ENCODE results near the gene ARL10. TPM values are rescaled to one million over a fixed set of nuclear protein-coding genes. Genes with fewer than 3 reads are reported as not detected.

The ARL10 gene
- total RNA-seq (2014; rRNA removed; shearing (Covaris generic); ENCODE audit: low replicate concordance) = 4.8 and 5.8 TPM in 2 replicates

- Histone ChIP-seq H3K4me3 (ENCODE audit: low read length) (peak within 1 kb of the TSS; percentile 78), H3K27me3 (ENCODE audit: low read length) (no peaks in the 10 kb centered on the region), H3K9ac (ENCODE audit: low read length) (peak within 1 kb of the TSS; percentile 77)
These were observed at the start of gene ARL10 for GRCh38 chr5:176365351-176366231. TSS of gene ARL10 (plus strand) at chr5:176365487. CDS start at chr5:176365564, 77 bp downstream.

GRCh38 chr5:176317534-176318374 is 47.5 kb upstream of the ARL10 start:
- Histone ChIP-seq H3K4me3 (ENCODE audit: low read length) (no peak overlapping the region), H3K4me1 (ENCODE audit: low read length) (no peaks in the 10 kb centered on the region), H3K9me2 (replicated peaks; ENCODE audit: insufficient read depth, low read length) (no peaks in the 10 kb centered on the region), H2AFZ (ENCODE audit: low read length) (no peak overlapping the region), H3K9me3 (ENCODE audit: low read length) (no peaks in the 10 kb centered on the region), H3K4me2 (ENCODE audit: low read depth, low read length, poor library complexity, severe bottlenecking) (no peak overlapping the region), H3K79me2 (ENCODE audit: low read length) (no peaks in the 10 kb centered on the region), H3K9ac (ENCODE audit: low read length) (no peak overlapping the region), H3K36me3 (ENCODE audit: insufficient read depth, low read length) (peaks cover 22% of the 10 kb centered on the region), H4K20me1 (ENCODE audit: insufficient read depth, low read depth, low read length) (no peaks in the 10 kb centered on the region), H3K27ac (ENCODE audit: low read length) (no peak overlapping the region), H3K27me3 (ENCODE audit: low read length) (no peaks in the 10 kb centered on the region)
- DNase-seq = no peak

More at GRCh38 chr5:176365351-176366231, at the start of gene ARL10:
- Histone ChIP-seq H4K20me1 (ENCODE audit: insufficient read depth, low read depth, low read length) (peaks cover 5% of the 10 kb centered on the region; the same call in 1 of the 2 replicates), H2AFZ (ENCODE audit: low read length) (peak within 1 kb of the TSS; percentile 69; the same call in 1 of the 2 replicates), H3K36me3 (ENCODE audit: insufficient read depth, low read length) (no peaks in the 10 kb centered on the region), H3K4me1 (ENCODE audit: low read length) (peaks cover 41% of the 10 kb centered on the region), H3K9me2 (replicated peaks; ENCODE audit: insufficient read depth, low read length) (no peaks in the 10 kb centered on the region), H3K9me3 (ENCODE audit: low read length) (no peaks in the 10 kb centered on the region), H3K27ac (ENCODE audit: low read length) (no peak within 1 kb of the TSS; the same call in 1 of the 2 replicates), H3K79me2 (ENCODE audit: low read length) (peaks cover 9% of the 10 kb centered on the region), H3K4me2 (ENCODE audit: low read depth, low read length, poor library complexity, severe bottlenecking) (peak within 1 kb of the TSS; percentile 85)
- peak; percentile 66 for DNase-seq

- H3K27ac ChIP-seq (ENCODE audit: low read length) = no peak overlapping the region
- no peak overlapping the region for H3K4me2 ChIP-seq (ENCODE audit: low read depth, low read length, poor library complexity, severe bottlenecking)
- no peak for DNase-seq
- H3K27me3 ChIP-seq (ENCODE audit: low read length) = no peaks in the 10 kb centered on the region
- no peaks in the 10 kb centered on the region for H3K9me2 ChIP-seq (replicated peaks; ENCODE audit: insufficient read depth, low read length)
- H2AFZ ChIP-seq (ENCODE audit: low read length) = no peak overlapping the region
- H3K9ac ChIP-seq (ENCODE audit: low read length) = no peak overlapping the region
- no peaks in the 10 kb centered on the region for H3K4me1 ChIP-seq (ENCODE audit: low read length)
- H3K9me3 ChIP-seq (ENCODE audit: low read length) = no peaks in the 10 kb centered on the region
- no peak overlapping the region for H3K4me3 ChIP-seq (ENCODE audit: low read length)
- no peaks in the 10 kb centered on the region for H4K20me1 ChIP-seq (ENCODE audit: insufficient read depth, low read depth, low read length)
- H3K79me2 ChIP-seq (ENCODE audit: low read length) = no peaks in the 10 kb centered on the region
- peaks cover 31% of the 10 kb centered on the region for H3K36me3 ChIP-seq (ENCODE audit: insufficient read depth, low read length)
These were observed 45.3 kb upstream of the ARL10 start for GRCh38 chr5:176319827-176320554.

- Histone ChIP-seq H2AFZ (ENCODE audit: low read length) (no peak overlapping the region), H3K9me3 (ENCODE audit: low read length) (no peaks in the 10 kb centered on the region), H3K9me2 (replicated peaks; ENCODE audit: insufficient read depth, low read length) (no peaks in the 10 kb centered on the region), H3K4me2 (ENCODE audit: low read depth, low read length, poor library complexity, severe bottlenecking) (no peak overlapping the region), H3K4me1 (ENCODE audit: low read length) (no peaks in the 10 kb centered on the region), H3K27me3 (ENCODE audit: low read length) (no peaks in the 10 kb centered on the region), H3K27ac (ENCODE audit: low read length) (no peak overlapping the region), H3K79me2 (ENCODE audit: low read length) (no peaks in the 10 kb centered on the region), H4K20me1 (ENCODE audit: insufficient read depth, low read depth, low read length) (no peaks in the 10 kb centered on the region), H3K4me3 (ENCODE audit: low read length) (no peak overlapping the region), H3K9ac (ENCODE audit: low read length) (no peak overlapping the region), H3K36me3 (ENCODE audit: insufficient read depth, low read length) (peaks cover 27% of the 10 kb centered on the region)
- DNase-seq = no peak
These were observed 44.7 kb upstream of the ARL10 start for GRCh38 chr5:176320577-176320976.

GRCh38 chr5:176334031-176334770 is 31.1 kb upstream of the ARL10 start:
- peaks cover 11% of the 10 kb centered on the region; the same call in 1 of the 2 replicates for H3K36me3 ChIP-seq (ENCODE audit: insufficient read depth, low read length)
- H3K4me2 ChIP-seq (ENCODE audit: low read depth, low read length, poor library complexity, severe bottlenecking) = no peak overlapping the region
- H3K4me1 ChIP-seq (ENCODE audit: low read length) = no peaks in the 10 kb centered on the region
- H3K27ac ChIP-seq (ENCODE audit: low read length) = no peak overlapping the region
- H3K79me2 ChIP-seq (ENCODE audit: low read length) = no peaks in the 10 kb centered on the region
- no peaks in the 10 kb centered on the region for H3K27me3 ChIP-seq (ENCODE audit: low read length)
- H2AFZ ChIP-seq (ENCODE audit: low read length) = no peak overlapping the region
- no peak overlapping the region for H3K9ac ChIP-seq (ENCODE audit: low read length)
- no peaks in the 10 kb centered on the region for H3K9me3 ChIP-seq (ENCODE audit: low read length)
- H3K9me2 ChIP-seq (replicated peaks; ENCODE audit: insufficient read depth, low read length) = no peaks in the 10 kb centered on the region
- H4K20me1 ChIP-seq (ENCODE audit: insufficient read depth, low read depth, low read length) = no peaks in the 10 kb centered on the region
- no peak for DNase-seq
- H3K4me3 ChIP-seq (ENCODE audit: low read length) = no peak overlapping the region

GRCh38 chr5:176337913-176338312 is 27.4 kb upstream of the ARL10 start:
- Histone ChIP-seq H3K36me3 (ENCODE audit: insufficient read depth, low read length) (peaks cover 11% of the 10 kb centered on the region; the same call in 1 of the 2 replicates), H3K4me2 (ENCODE audit: low read depth, low read length, poor library complexity, severe bottlenecking) (no peak overlapping the region), H3K79me2 (ENCODE audit: low read length) (no peaks in the 10 kb centered on the region), H3K9ac (ENCODE audit: low read length) (no peak overlapping the region), H3K27me3 (ENCODE audit: low read length) (no peaks in the 10 kb centered on the region), H2AFZ (ENCODE audit: low read length) (no peak overlapping the region), H3K9me3 (ENCODE audit: low read length) (no peaks in the 10 kb centered on the region), H3K4me3 (ENCODE audit: low read length) (no peak overlapping the region), H4K20me1 (ENCODE audit: insufficient read depth, low read depth, low read length) (no peaks in the 10 kb centered on the region), H3K9me2 (replicated peaks; ENCODE audit: insufficient read depth, low read length) (no peaks in the 10 kb centered on the region), H3K4me1 (ENCODE audit: low read length) (peaks cover 2% of the 10 kb centered on the region), H3K27ac (ENCODE audit: low read length) (no peak overlapping the region)
- no peak for DNase-seq

GRCh38 chr5:176339304-176339703 is 26.0 kb upstream of the ARL10 start:
- Histone ChIP-seq H3K9ac (ENCODE audit: low read length) (no peak overlapping the region), H3K27me3 (ENCODE audit: low read length) (no peaks in the 10 kb centered on the region), H3K4me2 (ENCODE audit: low read depth, low read length, poor library complexity, severe bottlenecking) (no peak overlapping the region), H3K36me3 (ENCODE audit: insufficient read depth, low read length) (peaks cover 11% of the 10 kb centered on the region; the same call in 1 of the 2 replicates), H3K79me2 (ENCODE audit: low read length) (no peaks in the 10 kb centered on the region), H3K4me1 (ENCODE audit: low read length) (peaks cover 9% of the 10 kb centered on the region), H3K9me3 (ENCODE audit: low read length) (no peaks in the 10 kb centered on the region), H2AFZ (ENCODE audit: low read length) (no peak overlapping the region), H3K4me3 (ENCODE audit: low read length) (no peak overlapping the region), H3K27ac (ENCODE audit: low read length) (no peak overlapping the region), H4K20me1 (ENCODE audit: insufficient read depth, low read depth, low read length) (no peaks in the 10 kb centered on the region), H3K9me2 (replicated peaks; ENCODE audit: insufficient read depth, low read length) (no peaks in the 10 kb centered on the region)
- no peak for DNase-seq

Measured in Karpas-422 (cell line).